Renal pelvis (tissue), 12 donors: ENCODE measurements around the gene RSPH10B. TPM values are rescaled to one million over a fixed set of nuclear protein-coding genes. Genes with fewer than 3 reads are reported as not detected.
"Not testable (repeated sequence)": the region's sequence is repeated elsewhere in the genome, so short reads cannot be mapped to it uniquely, and the experiment has no call there.

ENCODE experiments used
- DNase-seq: peaks from one replicate; pipeline ENCODE4 v3.0.0-alpha.2; 2013
- long read RNA-seq, 16 experiments: transcript quantifications; one replicate each; lab custom pipeline, GENCODE V29; 2026
- polyA plus RNA-seq, 3 donors: library from polyadenylated mRNA; unstranded; fragments of 120-200 nt; gene quantifications; one replicate each; pipeline ENCODE4 v1.2.1, GENCODE V29; 2013; ENCODE audit not compliant: insufficient read length in 3 of 3

RSPH10B gene
- 1 to 10 TPM in 1 of 3 donors, under 1 TPM in 2; 0.43 to 2.0 (median 0.71) TPM for polyA plus RNA-seq
- long read RNA-seq, donor 1, result 0 reads
- long read RNA-seq, donor 2, partial matches to known transcripts, result 71 of 121 reads
- long read RNA-seq, donor 2, other reads (novel, unspliced or antisense), result 50 of 121 reads
- long read RNA-seq, donor 3, result 0 reads
- long read RNA-seq, donor 4, result 0 reads
- long read RNA-seq, donor 5, result 0 reads
- long read RNA-seq, donor 6, partial matches to known transcripts, result 22 of 22 reads
- long read RNA-seq, donor 6, other reads (novel, unspliced or antisense), result 0 of 22 reads
- long read RNA-seq, donor 7, partial matches to known transcripts, result 50 of 74 reads
- long read RNA-seq, donor 7, other reads (novel, unspliced or antisense), result 24 of 74 reads
- long read RNA-seq, donor 8, result 0 reads
- long read RNA-seq, donor 9, result 0 reads
- long read RNA-seq, donor 10, result 0 reads
- long read RNA-seq, donor 11, result 0 reads
- long read RNA-seq, donor 12, result 0 reads
- long read RNA-seq, donor 13, result 0 reads
- long read RNA-seq, donor 14, partial matches to known transcripts, result 5 of 5 reads
- long read RNA-seq, donor 14, other reads (novel, unspliced or antisense), result 0 of 5 reads
- long read RNA-seq, donor 15, partial matches to known transcripts, result 45 of 98 reads
- long read RNA-seq, donor 15, other reads (novel, unspliced or antisense), result 53 of 98 reads
- long read RNA-seq, donor 16, result 0 reads

DNA sequence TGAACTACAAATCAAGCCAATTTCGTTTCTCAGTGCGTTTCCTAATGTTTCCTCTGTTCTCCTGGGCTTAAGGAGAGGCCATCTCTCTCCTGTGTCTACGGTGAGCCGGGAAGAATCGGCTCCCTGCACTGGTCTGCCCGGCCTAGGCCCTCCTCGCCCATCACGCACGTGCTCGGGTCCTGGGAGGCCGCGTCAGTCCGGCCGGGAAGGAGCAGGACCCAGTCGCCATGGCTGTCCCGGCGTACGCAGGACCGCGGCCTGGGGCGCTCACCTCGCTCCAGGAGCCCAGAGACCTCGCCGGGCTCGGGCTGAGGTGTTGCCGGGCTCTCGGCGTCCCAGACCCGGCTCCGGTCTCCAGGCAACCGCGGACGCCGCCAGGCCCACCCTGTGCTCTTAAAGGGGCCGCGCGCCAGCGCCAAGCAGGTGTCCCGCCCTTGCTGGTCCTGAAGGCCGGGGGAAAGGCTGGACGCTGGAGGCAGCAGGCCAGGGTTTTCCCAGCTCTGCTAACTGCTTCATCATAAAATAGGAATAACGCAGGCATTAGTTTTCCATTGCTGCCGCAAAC is at the start of gene RSPH10B:
TSS of gene RSPH10B (minus strand) at position 343 of the 565 bp plus-strand sequence. CDS start 3,573 bp downstream, outside the sequence.
- not testable (repeated sequence) for DNase-seq

DNA sequence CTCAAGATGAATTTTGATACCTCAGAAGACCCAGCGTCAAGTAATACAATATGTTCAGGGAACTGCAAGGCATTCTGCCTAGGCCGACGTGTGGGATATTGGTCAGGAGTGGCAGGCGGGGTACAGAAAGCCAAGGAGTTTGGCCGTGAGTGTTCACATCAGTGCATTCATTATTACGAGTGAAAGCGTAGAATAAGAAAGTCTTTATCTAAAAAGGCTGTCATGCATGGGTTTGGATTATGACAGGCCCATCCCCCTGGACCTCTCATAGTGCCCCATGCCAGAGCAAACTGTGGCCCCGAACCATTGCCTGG is 46.1 kb upstream of the RSPH10B start:
- DNase-seq, result no peak

DNA sequence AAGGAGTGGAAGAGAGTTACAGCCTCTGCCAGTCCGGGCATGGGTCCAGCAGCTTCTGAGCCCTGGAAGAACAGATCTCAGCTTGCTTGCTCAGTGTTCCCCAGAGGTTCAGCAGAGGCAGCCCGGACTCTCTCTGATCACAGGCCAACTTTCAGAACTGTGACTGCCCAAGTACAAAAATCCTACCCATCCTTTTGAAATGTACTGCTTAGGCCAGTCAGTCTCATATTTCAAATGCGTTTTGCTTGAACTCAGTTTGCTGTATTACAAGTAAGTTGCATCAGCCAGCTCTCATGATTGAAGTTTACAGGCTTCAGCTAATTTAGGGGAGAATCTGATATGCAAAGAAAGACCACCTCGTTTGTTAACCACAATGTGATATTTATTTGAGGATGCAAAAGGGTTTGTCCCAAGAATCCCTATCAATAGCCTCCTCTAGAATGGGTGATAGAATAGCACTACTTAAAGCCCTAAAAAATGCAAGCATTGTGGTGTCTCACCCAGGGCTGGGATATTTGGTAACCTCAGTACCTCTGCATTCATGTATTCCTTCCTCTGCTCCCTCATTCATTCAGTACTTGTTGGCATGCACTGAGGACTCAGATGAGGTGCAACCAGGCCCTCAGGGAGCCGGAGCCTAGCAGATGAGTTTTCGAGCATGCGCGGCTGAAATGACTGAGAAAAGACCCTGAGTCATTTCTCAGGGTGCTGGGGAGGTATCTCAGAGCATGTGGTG is 45.6 kb upstream of the RSPH10B start:
- DNase-seq, result no peak

DNA sequence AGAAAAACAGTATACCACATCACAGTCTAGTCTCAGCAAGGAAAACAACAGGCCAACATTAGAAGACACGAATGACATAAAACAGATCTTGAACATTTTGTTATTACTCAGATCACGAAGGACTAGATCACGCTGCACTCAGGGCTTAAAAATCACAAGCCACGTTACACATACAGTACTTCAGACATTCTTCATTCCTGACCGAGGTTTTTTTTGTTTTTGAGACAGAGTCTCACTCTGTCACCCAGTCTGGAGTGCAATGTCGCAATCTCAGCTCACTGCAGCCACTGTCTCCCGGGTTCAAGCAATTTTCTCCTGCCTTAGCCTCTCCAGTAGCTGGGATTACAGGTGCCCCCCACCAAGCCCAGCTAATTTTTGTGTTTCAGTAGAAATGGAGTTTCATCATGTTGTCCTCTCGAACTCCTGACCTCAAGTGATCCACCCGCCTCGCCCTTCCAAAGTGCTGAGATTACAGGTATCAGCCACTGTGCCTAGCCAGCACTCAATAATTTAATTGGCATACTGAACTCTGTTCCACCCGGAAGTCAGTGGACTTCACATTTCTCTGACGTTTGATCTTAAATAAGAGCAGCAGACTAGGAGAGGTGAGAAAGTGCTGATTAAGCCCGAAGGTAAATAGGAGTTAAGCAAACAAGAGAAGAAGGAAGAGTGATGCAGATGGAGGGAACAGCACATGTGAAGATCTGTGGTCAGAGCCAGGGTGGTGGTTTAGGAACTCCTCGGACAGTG is 42.0 kb upstream of the RSPH10B start:
- no peak for DNase-seq

DNA sequence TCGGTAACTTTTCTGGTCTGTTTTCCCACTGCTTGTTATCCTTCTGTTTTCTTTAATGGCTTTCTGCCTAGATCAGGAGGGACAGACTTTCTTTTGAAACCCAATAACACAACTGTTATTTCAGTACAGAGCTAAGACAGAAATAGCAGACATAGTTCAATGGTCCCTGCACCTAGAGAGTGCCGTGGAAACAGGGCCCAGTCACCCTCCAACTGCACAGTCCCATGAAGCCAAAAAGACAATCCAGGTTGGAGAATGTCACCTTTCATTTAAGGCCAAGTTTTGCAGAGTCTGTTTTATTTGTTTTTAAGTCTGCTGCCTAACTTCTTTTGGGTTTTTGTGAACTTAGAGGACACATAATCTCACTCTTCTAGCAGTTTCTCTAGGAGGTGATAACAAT is 41.1 kb upstream of the RSPH10B start:
- no peak for DNase-seq

DNA sequence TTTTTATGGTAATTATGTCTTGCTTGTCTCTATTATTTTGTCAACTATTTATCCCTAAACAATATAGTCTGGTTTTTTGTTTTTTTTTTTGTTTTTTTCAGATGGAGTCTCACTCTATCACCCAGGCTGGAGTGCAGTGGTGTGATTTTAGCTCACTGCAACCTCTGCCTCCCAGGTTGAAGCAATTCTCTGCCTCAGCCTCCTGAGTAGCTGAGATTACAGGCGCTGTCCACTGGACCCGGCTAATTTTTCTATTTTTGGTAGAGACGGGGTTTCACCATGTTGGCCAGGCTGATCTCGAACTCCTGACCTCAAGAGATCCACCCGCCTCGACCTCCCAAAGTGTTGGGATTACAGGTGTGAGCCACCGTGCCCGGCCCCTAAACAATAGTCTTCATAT is 39.9 kb upstream of the RSPH10B start:
- not testable (repeated sequence) for DNase-seq

DNA sequence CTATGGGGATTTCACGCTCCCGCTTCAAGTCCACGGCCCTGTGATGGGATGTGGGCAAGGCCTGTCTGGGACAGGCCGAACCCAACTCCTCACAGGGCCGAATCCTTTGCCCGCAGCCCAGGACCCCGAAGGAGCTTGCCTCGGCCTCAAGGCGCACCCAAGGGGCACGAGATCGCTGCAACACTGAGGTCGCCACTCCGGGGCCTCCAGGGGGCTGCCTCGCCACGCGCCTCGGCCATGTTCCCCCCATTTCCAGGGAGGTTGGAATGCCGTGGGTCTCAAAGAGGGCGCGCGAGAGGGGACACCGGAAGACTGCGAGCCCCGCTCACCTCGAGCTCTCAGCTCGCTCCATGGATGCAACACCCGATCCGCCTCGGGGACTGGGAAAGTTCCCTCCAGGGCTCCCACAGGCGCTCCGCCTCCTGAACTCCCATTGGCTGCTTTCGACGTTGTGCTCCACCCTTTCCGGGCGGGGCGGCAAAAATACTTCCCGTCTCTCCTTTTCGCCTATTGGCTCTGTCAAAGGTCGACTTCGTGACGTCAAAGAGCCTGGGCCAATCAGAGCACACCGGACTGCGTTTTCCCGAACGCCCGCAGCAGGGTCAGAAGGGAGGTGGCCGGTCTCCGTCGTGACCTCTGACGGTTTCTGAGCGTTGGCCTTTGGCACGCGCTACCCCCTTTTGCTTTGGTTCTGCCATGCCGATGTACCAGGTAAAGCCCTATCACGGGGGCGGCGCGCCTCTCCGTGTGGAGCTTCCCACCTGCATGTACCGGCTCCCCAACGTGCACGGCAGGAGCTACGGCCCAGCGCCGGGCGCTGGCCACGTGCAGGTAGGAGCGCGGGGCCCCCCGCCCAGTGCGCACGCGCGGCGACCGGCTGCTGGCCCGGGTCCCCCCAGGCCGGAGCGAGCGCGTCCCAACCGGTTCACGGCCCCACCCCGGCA is 38.5 kb upstream of the RSPH10B start, which contains the start of the genes AIMP2 and PMS2:
TSS of gene AIMP2 (plus strand) at position 605 of the 944 bp plus-strand sequence. CDS start at position 697, 92 bp downstream.
TSS of gene PMS2 (minus strand) at position 382 of the 944 bp plus-strand sequence. CDS start at position 352, 30 bp downstream.
- DNase-seq, result peak; percentile 99

DNA sequence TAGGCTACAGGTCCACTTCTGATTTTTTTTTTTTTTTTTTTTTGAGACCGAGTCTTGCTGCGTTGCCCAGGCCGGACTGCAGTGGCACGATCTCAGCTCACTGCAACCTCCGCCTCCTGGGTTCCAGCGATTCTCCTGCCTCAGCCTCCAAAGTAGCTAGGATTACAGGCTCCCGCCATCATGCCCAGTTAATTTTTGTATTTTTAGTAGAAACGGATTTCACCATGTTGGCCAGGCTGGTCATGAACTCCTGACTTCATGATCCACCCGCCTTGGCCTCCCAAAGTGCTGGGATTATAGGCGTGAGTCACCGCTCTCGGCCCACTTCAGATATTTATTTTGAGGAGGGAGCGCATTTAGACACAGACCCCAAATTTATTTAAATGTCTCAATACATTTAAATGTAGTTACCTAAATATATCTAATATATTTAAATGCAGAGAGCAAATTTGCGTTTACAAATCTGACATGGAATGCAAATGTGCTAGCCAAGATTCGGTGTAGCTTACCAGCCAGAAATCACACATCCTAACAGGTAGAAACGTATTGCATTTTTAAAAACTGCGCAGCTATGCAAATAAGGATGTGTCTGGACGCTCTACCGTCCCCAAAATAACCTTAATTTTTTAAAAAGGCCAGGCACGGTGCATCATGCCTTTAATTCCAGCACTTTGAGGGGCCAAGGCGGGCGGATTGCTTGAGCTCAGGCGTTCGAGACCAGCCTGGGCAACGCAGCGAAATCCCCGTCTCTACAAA is 37.5 kb upstream of the RSPH10B start:
- not testable (repeated sequence) for DNase-seq

DNA sequence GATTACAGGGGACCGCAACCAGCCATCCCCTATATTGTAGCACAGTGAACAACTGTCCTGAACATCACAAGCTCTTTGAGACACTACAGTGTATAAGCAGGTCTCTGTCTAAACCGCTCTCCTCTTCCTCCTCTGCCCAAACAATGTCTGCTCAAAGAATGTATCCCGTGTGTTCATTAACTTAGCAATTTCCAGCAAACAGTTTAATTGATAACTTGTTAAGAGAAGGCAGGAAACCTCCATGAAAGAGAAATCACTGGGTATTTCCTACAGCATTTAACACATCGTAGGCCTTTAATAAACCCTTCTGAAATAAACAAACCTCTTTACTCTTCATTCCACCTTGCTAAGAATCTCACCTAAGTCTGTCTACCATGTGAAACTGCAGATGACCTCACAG is 36.9 kb upstream of the RSPH10B start:
- DNase-seq, result no peak

DNA sequence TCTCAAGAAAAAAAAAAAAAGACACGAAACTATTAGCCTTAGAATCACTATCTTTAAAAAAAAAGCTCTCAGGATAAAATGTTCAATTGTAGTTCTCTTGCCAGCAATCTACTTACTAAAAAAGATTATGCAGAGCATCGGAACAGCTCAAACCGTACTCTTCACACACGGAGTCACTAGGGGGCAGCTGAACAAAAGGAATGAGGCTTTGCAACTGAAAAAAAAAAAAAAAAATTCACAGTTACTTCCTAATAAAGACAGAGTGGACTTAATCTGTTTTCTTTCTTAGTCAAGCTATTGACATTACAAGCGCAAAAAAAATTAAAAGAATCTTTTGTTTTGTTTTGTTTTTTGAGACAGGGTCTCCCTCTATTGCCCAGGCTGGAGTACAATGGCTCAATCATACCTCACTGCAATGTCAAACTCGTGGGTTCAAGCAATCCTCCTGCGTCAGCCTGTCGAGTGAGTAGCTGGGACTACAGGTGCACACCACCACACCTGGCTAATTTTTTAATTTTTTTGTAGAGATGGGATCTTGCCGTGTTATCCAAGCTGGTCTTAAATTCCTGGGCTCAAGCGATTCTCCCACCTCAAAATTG is 26.8 kb upstream of the RSPH10B start:
- DNase-seq, result peak; percentile 66

DNA sequence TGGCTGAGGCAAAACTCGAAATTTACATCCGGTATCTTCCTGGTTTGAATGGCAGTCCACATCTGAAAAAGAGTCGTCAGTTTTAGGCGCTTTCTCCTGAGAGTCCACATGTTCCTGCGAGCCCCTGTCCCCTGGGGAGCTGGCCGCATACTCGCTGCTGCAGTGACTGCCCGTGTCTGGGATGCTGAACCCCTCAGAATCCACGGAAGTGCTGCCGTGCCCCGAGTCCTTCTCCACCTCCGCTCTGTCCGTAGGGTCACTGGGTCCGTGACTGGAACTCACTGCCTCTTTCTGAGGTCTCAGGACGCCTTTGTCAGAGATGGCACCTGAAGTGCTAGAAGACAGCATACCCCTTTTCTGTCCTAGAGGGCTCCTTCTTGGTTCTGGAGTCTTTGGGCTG is 16.6 kb upstream of the RSPH10B start:
- DNase-seq, result not testable (repeated sequence)

DNA sequence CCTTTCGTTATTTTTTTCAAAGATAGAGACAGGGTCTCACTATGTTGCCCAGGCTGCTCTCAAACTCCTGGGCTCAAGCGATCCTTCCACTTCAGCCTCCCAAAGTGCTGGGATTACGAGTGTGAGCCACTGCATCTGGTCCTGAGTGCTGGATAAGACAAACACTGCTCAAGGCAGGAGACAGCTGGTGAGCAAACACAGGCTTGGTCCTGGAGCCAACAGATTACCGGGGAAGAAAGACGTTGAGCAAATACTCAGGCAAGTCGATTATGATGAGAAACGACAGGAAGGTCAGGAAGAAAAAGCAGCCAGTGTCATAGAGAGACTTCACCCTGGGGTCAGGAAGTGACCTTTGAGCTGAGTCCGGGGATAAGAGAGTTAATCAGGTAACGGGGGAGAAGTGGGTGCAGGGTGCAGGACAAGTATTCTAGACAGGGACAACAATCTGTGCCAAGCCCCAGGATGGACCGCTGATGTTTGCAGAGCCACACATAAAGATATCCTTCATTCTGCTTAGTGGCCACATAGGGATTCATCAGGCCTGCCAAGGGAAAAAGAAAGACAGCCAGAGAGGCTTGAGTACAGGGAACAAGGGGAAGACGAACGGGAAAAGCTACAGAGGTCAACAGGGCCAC is 9.3 kb upstream of the RSPH10B start:
- DNase-seq, result not testable (repeated sequence)

DNA sequence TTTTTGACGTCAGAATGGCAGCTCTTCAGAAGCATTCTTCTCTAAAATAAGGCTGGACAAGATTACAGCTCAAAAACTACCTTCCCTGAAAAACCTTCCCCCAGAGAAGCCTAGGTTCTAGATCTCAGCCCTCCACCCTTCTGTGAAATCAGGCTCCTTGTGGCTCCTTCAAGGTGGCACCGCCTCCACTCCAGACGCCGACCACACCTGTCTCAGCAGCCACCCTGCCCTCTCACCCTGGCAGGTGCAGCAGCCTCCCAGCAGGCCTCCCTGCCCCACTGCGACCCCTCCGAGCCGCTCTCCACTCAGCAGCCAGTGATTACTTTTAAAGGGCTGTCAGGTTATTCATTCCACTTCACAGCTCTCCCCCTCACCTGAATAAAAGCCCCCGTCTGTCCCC is 3.1 kb upstream of the RSPH10B start:
- not testable (repeated sequence) for DNase-seq

DNA sequence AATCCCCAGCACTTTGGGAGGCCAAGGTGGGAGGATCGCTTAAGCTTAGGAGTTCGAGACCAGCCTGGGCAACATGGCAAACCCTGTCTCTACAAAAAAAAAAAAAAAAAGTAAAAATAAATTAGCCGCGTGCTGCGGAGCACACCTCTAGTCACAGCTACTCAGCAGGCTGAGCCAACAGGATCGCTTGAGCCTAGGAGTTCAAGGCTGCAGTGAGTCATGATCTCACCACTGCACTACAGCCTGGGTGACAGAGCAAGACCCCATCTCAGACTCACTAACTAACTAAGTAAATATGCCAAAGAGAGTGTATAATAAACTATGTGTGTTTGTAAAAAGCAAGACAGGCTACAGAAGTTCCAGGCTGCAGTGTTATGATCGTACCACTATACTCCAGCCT is 6.7 kb downstream of the RSPH10B start:
- not testable (repeated sequence) for DNase-seq

DNA sequence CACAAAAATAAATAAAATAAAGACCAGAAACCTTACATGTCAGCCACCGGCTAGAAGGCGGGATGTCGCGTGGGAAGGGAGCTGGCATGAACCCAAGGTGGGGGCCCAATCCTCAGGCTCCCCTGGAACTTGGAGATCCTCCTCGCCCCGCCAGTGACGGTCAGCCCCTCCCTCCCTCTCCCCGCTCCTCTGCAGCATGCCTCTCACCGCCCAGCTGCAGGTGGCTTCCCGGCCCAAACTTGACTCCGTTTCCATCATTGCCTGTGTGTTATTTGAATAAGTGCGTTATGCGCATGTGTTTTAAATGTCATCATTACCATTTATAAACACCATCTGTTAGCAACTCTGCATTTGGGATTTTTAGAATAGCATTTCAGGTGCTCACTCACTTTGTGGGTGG is 7.3 kb downstream of the RSPH10B start:
- DNase-seq, result not testable (repeated sequence)

DNA sequence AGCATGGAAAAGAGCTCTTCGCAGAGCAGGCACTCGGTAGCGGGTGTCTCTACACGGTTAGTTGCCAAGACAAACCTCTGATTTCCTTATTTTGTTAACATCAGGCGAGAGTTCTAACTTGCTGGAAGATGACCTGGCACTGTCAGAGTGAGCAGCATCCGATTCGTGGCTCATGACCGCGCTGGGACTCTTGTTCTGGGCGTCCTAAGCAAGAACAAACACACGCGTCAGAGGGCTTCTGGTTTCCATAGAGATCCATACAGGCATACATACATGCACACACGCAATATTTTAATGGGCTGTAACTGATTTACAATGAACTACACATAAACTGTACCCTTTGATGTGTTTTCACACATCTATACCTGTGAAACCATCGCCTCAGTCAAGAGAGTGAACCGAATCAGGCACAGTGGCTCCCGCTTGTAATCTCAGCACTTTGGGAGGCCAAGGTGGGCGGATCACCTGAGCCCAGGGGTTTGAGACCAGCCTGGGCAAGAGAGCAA is 35.5 kb downstream of the RSPH10B start:
- DNase-seq, result not testable (repeated sequence)

DNA sequence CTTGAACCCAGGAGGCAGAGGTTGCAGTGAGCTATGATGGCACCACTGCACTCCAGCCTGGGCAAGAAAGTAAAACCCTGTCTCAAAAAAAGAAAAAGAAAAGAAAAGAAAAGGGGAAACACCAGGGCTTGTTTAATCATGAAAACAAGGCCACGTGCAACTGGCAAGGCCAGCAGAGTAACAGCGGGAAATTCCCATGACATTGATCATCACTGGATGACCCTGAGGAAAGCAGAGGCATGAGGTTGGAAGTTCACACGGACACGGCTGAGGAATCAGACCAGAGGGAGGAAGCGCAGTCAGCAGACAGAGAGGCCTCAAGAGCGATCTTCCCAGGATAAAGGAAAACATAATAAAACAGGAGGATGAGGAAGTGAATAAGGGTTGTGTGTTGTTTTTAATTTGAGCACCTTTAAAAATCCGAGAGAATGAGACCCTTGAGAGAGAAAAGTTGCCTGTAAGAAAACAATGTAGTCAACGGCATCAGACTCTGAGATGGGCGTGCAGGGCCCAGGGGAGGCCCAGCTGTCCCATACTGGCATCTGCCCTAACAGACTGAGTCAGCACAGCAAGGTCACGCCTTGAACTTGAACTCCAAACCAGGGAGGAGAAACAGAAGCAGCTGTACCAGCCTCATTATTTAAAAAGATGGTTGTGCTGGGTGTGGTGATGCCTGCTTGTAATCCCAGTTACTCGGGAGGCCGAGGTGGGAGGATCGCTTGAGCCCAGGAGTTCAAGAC is 38.4 kb downstream of the RSPH10B start:
- not testable (repeated sequence) for DNase-seq
